ENCODE measurements around the gene C17orf113. TPM values are rescaled to one million over a fixed set of nuclear protein-coding genes. Genes with fewer than 3 reads are reported as not detected.
A peak's percentile ranks its signal among the peaks of the same experiment; 100 is the strongest.

Gene C17orf113
- total RNA-seq = under 1 TPM; 0.23 to 0.40 TPM

DNA sequence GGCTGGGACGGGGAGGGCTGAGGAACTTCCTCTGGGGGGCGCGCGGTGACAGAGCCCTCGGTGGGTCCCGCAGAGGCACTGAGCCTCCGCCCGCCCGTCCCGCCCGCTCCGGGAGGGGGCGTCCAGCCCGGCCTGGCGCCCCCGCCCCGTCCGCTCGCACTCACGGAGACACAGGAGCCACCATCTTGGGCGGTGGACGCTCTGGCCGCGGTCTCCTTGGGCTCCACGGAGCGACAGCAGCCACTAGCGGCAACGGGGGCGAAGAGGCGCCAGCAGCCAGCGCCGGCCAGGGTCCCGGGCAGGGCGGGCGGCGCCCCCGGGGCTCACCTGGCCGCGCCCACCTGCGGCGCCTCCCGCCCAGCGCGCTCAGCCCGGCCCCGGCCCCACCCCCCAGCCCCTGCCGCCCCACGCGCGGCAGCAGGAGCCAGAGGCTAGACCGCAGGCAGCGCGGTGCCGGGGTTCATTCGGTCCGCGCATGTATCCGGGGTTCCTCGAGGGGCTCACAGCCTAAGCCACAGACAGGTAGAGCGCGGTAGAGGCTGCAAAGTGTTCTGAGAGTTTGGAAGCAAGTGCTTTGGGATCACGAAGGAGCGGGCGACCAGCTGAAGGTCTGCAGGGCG lies at the start of gene C17orf113:
Gene C17orf113 (minus strand): TSS at position 209 of the 620 bp plus-strand sequence. CDS start 7,225 bp downstream, outside the sequence.
- no peak within 1 kb of the TSS for H3K27ac Mint-ChIP-seq
- H3K4me3 Mint-ChIP-seq = peak within 1 kb of the TSS; percentile 65
- DNase-seq = peak; percentile 64
- H3K9me3 Mint-ChIP-seq = no peaks in the 10 kb centered on the region
- no peaks in the 10 kb centered on the region for H3K36me3 Mint-ChIP-seq
- H3K27me3 Mint-ChIP-seq = peaks cover 43% of the 10 kb centered on the region
- peaks cover 4% of the 10 kb centered on the region for H3K4me1 Mint-ChIP-seq

DNA sequence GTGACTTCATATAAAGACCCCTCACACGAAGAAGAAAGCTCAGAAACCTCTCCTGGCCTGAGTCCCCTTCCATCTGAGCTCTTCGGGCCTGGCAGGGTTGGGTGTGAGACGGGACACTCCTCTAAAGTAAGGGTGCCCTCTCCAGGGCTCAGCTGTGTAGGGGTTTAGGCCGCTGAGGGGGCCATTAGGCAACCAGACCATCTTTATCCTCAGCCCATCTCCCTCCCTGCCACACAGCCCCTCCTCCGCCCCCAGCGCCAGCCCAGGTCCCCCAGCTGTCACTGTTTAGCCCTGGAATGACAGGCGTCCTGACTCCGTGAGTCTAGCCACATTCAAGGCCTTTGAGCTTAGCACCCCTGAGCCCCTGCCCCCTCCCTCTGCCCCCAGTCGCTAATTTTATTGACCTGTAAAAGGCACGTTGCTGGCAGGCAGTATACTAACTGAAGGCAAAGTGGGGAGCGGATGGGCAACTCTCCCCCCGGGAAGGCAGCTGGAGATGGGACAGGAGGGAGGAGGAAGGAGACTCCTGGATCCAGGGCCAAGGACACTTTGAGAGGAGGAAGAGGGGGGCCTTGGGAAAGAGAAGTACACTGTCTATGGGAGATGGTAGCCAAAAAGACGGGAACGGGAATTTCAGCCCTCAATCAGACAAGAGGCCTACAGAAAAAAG lies 48.5 kb upstream of the C17orf113 start:
- H3K36me3 Mint-ChIP-seq = no peaks in the 10 kb centered on the region

DNA sequence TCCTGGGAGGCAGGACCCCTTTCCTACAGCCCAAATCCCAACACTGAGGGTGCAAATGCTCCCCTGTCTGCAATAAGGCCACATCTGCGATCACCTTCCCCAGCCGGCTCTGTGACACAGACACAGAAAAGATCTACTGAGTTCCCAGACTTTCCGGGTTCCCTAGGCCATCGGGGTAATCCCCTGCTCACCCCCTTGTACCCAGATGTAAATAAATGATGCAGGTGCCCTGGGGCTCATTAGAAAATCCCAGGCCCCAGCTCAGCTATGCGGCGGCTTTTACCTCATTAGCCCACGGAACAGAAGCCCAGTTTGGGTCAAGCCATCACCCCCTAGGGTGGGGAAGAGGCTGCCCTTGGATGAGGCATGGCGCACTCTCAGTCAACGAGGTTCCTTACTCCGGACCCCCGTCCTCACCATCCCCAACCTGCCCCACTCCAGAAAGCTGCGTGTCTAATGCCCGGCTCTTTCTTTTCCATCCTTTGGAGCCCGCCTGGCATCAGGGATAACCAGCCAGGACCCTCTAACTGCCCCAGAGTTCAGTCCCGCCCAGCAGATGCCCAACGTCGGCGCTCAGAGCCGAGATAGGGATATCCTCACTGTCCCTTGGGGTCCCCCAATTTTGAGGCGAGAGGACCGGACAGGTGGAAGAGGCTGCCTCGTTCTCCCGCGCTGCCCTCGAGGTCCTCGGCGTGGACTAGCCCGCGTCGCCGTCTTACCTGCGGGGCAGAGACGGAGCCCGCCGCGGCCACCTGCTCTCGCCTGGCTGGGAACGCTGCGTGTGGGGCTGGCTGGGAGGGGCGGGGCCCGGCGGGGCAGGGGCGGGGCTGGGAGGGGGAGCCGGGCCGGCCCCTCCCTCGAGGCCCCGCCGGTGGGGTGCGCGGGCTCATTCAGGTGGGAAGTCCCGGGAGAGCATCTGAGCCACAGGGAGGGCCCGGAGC lies 47.6 kb upstream of the C17orf113 start, which contains the start of gene ZNF385C:
Gene ZNF385C (minus strand): TSS at position 783 of the 941 bp plus-strand sequence. CDS start 35,417 bp downstream, outside the sequence.
- Mint-ChIP-seq H3K9me3 (no peaks in the 10 kb centered on the region), H3K36me3 (no peaks in the 10 kb centered on the region), H3K4me1 (peaks cover 5% of the 10 kb centered on the region), H3K27ac (no peak within 1 kb of the TSS), H3K27me3 (peaks cover 30% of the 10 kb centered on the region), H3K4me3 (peak within 1 kb of the TSS; percentile 52)
- DNase-seq = peak; percentile 52

More for the DNA sequence above, 48.5 kb upstream of the C17orf113 start:
- Mint-ChIP-seq H3K9me3 (no peaks in the 10 kb centered on the region), H3K4me3 (no peak overlapping the region), H3K27me3 (peaks cover 30% of the 10 kb centered on the region), H3K4me1 (peaks cover 5% of the 10 kb centered on the region), H3K27ac (no peak overlapping the region)
- DNase-seq = no peak

DNA sequence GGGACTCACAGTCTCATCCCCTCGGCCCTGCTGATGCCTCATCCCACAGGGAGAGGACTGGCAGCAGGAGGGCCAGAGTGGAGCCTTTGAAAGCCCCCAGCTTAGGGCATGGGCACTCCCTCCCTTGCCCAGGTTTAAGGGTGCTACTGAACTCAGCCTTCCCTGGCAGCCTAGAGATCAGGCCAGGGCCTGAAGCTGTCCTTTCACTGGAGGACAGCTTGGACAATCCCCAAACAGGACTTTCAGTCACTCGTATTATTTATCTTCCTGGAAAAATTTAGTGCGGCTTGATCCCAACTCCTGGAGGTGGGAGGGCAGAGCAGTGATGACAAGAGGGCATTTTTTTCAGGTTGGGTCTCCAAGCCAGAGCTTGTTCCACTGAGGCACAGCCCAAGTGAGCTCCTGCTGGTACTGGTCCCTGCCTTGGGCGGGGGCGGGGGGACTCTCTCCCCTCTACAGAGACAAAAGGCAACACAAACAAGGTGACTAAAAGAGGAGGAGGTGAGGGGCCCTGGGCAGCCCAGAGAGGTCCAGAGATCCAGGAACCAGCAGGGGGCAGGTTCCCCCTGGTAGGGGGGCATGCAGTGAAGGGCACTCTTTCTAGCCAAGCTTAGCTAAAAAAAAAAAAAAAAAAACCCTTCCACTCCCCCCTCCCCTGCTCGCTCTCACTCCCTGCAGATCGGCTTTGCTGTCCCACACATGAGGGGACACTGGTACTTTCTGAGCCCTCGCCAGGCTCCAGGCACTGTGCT lies 46.1 kb upstream of the C17orf113 start:
- Mint-ChIP-seq H3K4me3 (no peak overlapping the region), H3K27me3 (peaks cover 33% of the 10 kb centered on the region), H3K4me1 (peaks cover 5% of the 10 kb centered on the region), H3K9me3 (no peaks in the 10 kb centered on the region), H3K36me3 (no peaks in the 10 kb centered on the region), H3K27ac (no peak overlapping the region)
- DNase-seq = no peak

DNA sequence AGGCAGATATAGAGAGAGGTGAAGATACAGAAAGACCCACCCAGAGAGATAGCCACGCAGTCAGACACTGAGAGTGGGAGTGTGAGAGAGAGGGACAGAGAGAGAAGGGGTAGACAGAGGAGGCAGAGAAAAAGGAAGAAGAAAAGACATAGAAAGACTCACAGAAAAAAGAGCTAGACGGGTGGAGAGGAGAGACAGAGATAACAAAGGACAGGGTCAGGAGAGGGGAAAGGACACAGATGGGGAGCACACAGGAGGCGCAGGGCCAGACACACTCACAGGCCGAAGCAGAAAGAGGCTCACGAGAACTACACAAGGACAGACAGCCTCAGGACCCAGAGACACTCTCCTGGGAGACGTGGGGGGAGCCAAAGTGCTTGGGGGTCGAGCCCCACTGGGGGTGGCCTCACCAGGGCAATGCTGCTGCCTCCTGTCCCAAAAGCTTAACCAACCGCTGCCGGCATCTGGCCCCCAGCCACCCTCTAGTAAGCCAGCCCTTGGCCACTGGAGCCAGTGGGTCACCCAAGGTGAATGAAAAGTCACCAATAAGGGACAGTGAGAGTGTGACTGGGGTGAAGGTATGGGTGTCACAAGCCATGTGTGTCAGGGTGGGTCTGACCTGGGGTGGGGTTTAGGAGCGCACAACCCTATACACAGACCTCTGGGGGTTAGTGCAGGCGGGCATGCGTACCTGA lies 44.1 kb upstream of the C17orf113 start:
- DNase-seq = no peak
- Mint-ChIP-seq H3K4me1 (peaks cover 3% of the 10 kb centered on the region), H3K27me3 (peaks cover 37% of the 10 kb centered on the region), H3K36me3 (no peaks in the 10 kb centered on the region), H3K9me3 (no peaks in the 10 kb centered on the region), H3K27ac (no peak overlapping the region), H3K4me3 (no peak overlapping the region)

DNA sequence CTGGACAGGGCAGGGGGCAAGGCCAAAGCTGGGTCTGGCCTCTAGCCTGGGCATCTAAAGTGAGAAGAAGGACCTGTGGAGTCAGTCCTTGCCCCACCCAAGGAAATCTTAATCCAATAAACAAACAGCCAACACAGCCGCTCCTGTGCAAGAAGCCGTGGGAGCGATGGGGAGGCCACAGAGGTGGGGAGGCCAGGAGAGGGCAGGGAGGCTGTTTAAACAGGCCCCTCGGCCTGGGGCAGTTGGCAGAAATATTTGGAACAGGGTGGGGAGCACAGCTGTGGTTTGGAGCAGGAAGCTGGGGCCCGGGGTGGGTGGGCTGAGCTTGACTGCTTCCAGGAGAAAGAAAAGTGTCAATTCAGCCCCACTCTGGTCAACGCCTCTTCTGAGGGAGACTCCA lies 42.5 kb upstream of the C17orf113 start:
- DNase-seq = no peak
- peaks cover 3% of the 10 kb centered on the region for H3K4me1 Mint-ChIP-seq
- no peaks in the 10 kb centered on the region for H3K36me3 Mint-ChIP-seq
- peaks cover 35% of the 10 kb centered on the region for H3K27me3 Mint-ChIP-seq
- H3K9me3 Mint-ChIP-seq = no peaks in the 10 kb centered on the region
- H3K27ac Mint-ChIP-seq = no peak overlapping the region
- H3K4me3 Mint-ChIP-seq = no peak overlapping the region

DNA sequence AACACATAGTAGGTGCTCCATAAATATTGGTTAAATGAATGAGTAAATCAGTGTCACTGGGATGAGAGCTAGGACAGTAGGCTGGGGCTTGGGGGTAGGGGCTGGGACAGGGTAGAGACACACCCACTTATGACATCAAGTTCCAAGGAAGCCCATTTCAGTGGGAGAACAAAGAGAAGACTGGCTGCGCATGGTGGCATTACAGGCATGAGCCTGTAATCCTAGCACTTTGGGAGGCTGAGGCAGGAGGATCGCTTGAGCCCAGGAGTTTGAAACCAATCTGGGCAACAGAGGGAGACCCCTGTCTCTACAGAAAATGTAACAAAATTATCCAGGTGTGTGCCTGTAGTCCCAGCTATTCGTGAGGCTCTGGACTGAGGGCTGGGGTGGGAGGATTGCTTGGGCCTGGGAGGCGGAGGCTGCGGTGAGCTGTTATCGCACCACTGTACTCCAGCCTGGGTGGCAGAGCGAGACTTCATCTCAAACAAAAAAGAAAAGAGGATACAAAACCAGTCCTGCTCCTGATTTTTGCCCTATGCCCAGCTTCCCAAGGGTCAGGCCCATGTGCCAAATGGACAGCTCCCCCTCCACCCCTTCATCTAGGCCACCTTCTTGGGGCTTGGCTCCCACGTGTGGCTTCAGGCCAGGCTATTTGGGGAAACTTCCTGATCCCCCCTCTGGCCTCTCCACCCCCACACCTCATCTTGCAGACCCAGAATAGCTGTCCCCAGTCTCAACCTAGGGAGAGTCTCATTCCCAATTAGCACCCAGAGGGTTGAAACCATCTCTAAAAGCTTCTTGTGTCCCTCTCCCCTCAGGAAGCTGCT lies 40.8 kb upstream of the C17orf113 start:
- DNase-seq = no peak
- Mint-ChIP-seq H3K36me3 (no peaks in the 10 kb centered on the region), H3K9me3 (no peaks in the 10 kb centered on the region), H3K27ac (no peak overlapping the region), H3K4me3 (no peak overlapping the region), H3K4me1 (no peaks in the 10 kb centered on the region), H3K27me3 (peaks cover 18% of the 10 kb centered on the region)

DNA sequence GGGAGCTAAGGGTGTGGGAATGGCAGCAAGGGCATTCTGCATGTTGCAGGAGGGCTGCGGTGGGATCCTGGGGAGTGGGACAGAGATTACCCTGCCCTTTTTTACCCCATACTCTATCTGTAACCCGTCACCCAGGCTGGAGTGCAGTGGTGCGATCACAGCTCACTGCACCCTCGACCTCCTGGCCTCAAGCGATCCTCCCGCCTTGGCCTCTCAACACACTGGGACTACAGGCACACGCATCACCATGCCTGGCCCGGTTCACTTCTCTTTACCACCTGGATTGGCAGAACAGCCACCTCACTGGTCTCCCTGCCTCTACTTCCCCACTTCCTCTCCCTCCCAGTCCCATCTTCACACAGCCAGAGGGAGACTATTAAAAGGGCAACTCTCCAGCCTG lies 38.3 kb upstream of the C17orf113 start:
- H3K27ac Mint-ChIP-seq = no peak overlapping the region
- no peaks in the 10 kb centered on the region for H3K36me3 Mint-ChIP-seq
- H3K27me3 Mint-ChIP-seq = peaks cover 7% of the 10 kb centered on the region
- DNase-seq = no peak
- H3K9me3 Mint-ChIP-seq = no peaks in the 10 kb centered on the region
- H3K4me3 Mint-ChIP-seq = no peak overlapping the region
- H3K4me1 Mint-ChIP-seq = no peaks in the 10 kb centered on the region

DNA sequence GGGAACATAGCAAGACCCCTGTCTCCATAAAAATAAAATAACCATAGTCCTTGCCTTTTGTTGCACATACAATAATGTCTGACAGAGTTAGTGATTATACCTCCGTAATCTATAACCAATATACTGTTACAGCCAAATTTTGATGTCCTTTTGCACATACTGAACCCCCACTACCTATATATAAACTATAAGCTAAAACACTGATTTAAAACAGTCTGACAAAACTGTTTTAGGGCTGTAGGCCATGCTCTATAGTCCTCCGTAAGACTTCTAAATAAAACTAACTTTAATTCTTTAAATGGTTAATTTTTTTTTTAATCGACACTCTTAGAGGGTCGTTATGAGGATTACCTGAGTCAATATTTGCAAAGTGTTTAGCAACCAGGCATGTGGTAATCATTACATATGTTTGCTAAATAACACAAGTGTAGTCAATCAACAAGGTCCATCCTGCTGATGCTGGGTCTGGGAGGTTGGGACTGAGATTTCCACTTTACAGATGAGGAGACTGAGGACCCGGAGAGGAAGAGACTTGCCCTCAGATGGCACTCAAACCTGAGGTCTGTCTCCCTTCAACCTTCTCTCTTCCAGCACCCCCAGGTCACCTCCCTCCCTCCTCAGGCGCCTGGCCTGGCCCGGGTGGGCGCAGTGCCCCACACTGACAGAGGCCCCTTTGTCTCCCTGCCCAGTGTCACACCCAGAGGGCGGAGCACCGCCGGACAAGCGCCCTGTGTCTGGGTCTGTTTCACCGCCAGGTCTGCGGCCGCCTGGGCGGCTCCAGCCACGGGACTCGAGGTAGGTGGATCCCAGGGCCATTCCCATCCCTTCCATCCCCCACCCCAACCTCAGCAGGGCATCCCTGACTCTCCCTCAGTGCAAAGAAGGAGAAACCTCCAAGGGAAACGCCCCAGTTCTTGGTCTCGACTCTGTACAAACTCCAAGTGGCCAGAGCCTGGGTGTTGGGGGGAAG lies 37.6 kb upstream of the C17orf113 start:
- Mint-ChIP-seq H3K27ac (no peak overlapping the region), H3K4me1 (no peaks in the 10 kb centered on the region), H3K4me3 (no peak overlapping the region), H3K9me3 (no peaks in the 10 kb centered on the region), H3K27me3 (peaks cover 7% of the 10 kb centered on the region), H3K36me3 (no peaks in the 10 kb centered on the region)
- no peak for DNase-seq

DNA sequence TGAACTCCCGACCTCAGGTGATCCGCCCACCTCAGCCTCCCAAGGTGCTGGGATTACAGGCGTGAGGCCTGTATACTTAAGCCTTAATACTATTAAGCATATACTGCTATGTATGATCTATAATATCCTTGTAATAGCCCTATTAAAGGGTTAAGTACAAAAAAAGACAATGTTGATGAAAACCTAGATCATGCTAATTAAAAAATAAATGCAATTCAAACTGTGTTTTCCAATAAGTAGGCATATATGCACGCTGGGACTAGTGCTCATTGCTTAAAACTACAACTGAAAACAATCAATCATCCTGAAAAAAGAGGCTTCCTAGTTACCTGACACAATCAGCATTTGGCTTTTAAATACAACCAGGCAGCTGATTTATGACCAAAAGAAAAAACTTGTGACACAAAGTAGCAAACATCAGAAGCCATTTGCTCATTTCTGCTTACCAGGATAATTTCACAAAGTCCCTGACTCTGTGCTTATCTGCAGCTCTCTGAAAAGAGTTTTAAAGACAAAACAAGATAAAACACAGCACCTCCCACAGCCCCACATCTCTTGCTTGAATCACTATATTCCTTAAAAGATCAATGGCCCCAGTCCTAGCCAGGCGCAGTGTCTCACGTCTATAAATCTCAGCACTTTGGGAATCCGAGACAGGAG lies 36.8 kb upstream of the C17orf113 start:
- Mint-ChIP-seq H3K4me1 (no peaks in the 10 kb centered on the region), H3K27ac (no peak overlapping the region), H3K9me3 (no peaks in the 10 kb centered on the region), H3K27me3 (peaks cover 7% of the 10 kb centered on the region), H3K4me3 (no peak overlapping the region), H3K36me3 (no peaks in the 10 kb centered on the region)
- DNase-seq = no peak

DNA sequence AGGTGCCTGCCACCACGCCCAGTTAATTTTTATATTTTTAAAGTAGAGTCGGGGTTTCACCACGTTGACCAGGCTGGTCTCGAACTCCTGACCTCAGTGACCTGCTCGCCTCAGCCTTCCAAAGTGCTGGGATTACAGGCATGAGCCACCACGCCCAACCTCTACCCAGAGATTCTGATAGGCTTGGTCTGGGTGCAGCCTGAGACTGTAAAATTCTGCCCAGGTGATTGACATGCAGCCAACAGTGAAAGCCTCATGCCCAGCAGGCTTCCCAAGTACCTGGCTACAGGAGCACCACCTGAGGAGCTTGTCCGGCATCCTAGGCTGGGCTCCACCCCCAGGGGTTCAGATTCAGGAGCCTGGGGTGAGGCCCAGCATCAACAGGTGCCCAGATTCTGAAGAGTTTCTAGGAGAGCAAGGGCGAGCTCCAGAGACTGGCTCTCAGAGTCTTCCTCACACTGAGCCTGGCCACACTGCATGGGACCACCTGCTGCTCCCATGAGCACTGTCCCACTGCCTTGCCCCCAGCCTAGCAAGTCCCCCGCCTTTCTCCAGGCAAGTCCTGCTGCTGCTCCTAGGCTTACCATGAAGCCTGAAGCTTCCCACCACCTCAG lies 31.2 kb upstream of the C17orf113 start:
- no peak for DNase-seq
- no peaks in the 10 kb centered on the region for H3K36me3 Mint-ChIP-seq
- H3K4me3 Mint-ChIP-seq = no peak overlapping the region
- H3K27ac Mint-ChIP-seq = no peak overlapping the region
- H3K9me3 Mint-ChIP-seq = no peaks in the 10 kb centered on the region
- no peaks in the 10 kb centered on the region for H3K27me3 Mint-ChIP-seq
- H3K4me1 Mint-ChIP-seq = no peaks in the 10 kb centered on the region

DNA sequence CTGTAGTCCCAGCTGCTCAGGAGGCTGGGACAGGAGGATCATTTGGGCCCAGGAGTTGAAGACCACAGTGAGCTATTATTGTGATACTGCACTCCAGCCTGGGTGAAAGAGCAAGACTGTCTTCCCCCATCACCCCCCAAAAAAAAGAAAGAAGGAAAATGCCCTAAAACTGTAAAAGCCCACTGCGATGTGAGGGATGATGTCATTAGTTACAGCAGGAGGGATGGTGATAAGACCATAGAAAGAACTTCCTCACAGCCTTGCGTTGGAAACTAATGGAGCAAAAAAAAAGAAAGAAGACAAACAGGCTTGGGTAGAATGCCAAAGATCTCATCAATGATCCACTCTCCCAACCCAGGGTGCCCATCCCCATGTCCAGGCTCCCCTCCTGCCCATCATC lies 29.1 kb upstream of the C17orf113 start:
- no peaks in the 10 kb centered on the region for H3K36me3 Mint-ChIP-seq

More for the DNA sequence above, 29.1 kb upstream of the C17orf113 start:
- H3K4me1 Mint-ChIP-seq = no peaks in the 10 kb centered on the region
- DNase-seq = no peak
- no peaks in the 10 kb centered on the region for H3K27me3 Mint-ChIP-seq
- H3K4me3 Mint-ChIP-seq = no peak overlapping the region
- H3K27ac Mint-ChIP-seq = no peak overlapping the region
- H3K9me3 Mint-ChIP-seq = no peaks in the 10 kb centered on the region

Measured in activated naive CD8-positive, alpha-beta T cell treated with anti-CD3 and anti-CD28 coated beads for 36 hours (primary cell).